Measurements from ENCODE around the gene MEGF11.

Gene MEGF11

GRCh38 chr15:65926899-65927298 is 326.7 kb downstream of the MEGF11 start:
- DNase-seq: no peak

- DNase-seq: no peak
Measured at GRCh38 chr15:65926459-65926858, 327.1 kb downstream of the MEGF11 start.

GRCh38 chr15:65925338-65925737 is 328.2 kb downstream of the MEGF11 start:
- DNase-seq: no peak

GRCh38 chr15:65924004-65924403 is 329.5 kb downstream of the MEGF11 start:
- no peak for DNase-seq

- no peak for DNase-seq
Measured at GRCh38 chr15:65923264-65923663, 330.3 kb downstream of the MEGF11 start.

- DNase-seq: no peak
Measured at GRCh38 chr15:65922621-65923020, 330.9 kb downstream of the MEGF11 start.

GRCh38 chr15:65921780-65922179 is 331.8 kb downstream of the MEGF11 start:
- no peak for DNase-seq

- no peak for DNase-seq
Measured at GRCh38 chr15:65920825-65921309, 332.7 kb downstream of the MEGF11 start.

GRCh38 chr15:65920121-65920520 is 333.4 kb downstream of the MEGF11 start:
- no peak for DNase-seq

GRCh38 chr15:65919353-65919752 is 334.2 kb downstream of the MEGF11 start:
- DNase-seq: no peak

- DNase-seq: no peak
Measured at GRCh38 chr15:65918945-65919344, 334.6 kb downstream of the MEGF11 start.

GRCh38 chr15:65918357-65918920 is 335.1 kb downstream of the MEGF11 start:
- DNase-seq: no peak

GRCh38 chr15:65917936-65918335 is 335.6 kb downstream of the MEGF11 start:
- DNase-seq: no peak

- DNase-seq: no peak
Measured at GRCh38 chr15:65917407-65917756, 336.2 kb downstream of the MEGF11 start.

- DNase-seq: no peak
Measured at GRCh38 chr15:65916664-65917406, 336.7 kb downstream of the MEGF11 start.

GRCh38 chr15:65916041-65916663 is 337.4 kb downstream of the MEGF11 start:
- no peak for DNase-seq

- no peak for DNase-seq
Measured at GRCh38 chr15:65914981-65915925, 338.3 kb downstream of the MEGF11 start.

GRCh38 chr15:65914386-65914785 is 339.2 kb downstream of the MEGF11 start:
- no peak for DNase-seq

- no peak for DNase-seq
Measured at GRCh38 chr15:65913631-65914199, 339.8 kb downstream of the MEGF11 start.

GRCh38 chr15:65912235-65912634 is 341.3 kb downstream of the MEGF11 start:
- DNase-seq: no peak

- DNase-seq: no peak
Measured at GRCh38 chr15:65910341-65910740, 343.2 kb downstream of the MEGF11 start.

- no peak for DNase-seq
Measured at GRCh38 chr15:65909831-65910230, 343.7 kb downstream of the MEGF11 start.

GRCh38 chr15:65908876-65909275 is 344.7 kb downstream of the MEGF11 start:
- DNase-seq: no peak
